Measurements from ENCODE around the gene POF1B.

The POF1B gene

GRCh38 chrX:85243761-85244449, 135.6 kb downstream of the POF1B start, which contains the start of the genes SATL1 and ZNF711:
TSS of gene SATL1 (minus strand) at chrX:85243779. CDS start at chrX:85108968, 134,811 bp downstream.
TSS of gene ZNF711 (plus strand) at chrX:85243991. CDS start at chrX:85247573, 3,582 bp downstream.
- no peak for DNase-seq (ENCODE audit: low read depth in 1 of 2, low spot score in 1 of 2)

- DNase-seq (ENCODE audit: low read depth in 1 of 2, low spot score in 1 of 2), result no peak
Observed at GRCh38 chrX:85243155-85243554, 136.3 kb downstream of the POF1B start.
